ENCODE measurements around the gene TNFAIP6.
"Not testable (repeated sequence)": the region's sequence is repeated elsewhere in the genome, so short reads cannot be mapped to it uniquely, and the experiment has no call there.

Gene TNFAIP6

DNA sequence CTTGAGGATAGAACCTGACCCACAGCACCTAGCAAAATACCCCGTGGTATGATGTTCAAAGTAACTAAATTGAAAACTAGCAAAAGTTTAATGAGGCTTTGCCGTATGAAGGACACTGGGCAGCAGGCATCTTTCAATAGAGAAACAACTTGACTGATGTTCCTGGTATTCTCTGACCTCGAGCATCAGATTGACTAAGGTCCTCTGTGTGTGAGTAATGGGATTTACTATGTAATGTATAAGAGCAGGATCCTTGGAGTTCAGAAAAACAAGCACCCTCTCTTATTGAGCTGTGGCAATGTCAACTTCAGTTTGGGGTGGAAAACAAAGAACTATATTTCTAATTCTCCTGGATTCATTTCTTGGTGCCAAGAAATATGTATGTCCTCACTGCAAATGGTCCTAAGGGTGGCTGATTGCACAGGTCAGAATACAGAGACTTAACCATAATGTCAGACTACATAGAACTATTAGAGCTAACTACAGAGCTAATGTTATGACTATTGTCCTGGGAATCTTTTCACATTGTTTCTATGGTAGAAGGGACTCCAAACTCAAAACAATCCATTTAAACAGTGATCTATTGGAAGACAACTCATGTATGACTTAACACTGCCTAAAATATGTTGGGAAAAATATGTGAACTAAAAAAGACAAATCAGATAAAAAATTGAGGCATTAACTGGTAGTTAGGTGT lies 4.4 kb downstream of the TNFAIP6 start:
- no peak for DNase-seq

DNA sequence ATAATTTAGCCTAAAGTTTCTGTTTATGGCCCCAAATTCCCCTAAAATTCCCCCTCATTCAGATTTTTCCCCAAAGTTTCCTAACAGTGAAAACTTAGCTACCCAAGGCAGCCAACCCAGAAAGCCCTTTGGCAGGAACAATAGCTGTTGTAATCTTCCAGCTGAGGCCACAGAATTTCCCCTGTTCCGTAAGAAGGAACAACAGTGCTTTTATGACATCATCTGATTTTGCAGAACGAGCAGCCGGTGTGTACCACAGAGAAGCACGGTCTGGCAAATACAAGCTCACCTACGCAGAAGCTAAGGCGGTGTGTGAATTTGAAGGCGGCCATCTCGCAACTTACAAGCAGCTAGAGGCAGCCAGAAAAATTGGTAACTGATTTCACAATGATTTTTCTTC lies 6.3 kb downstream of the TNFAIP6 start:
- DNase-seq: no peak

DNA sequence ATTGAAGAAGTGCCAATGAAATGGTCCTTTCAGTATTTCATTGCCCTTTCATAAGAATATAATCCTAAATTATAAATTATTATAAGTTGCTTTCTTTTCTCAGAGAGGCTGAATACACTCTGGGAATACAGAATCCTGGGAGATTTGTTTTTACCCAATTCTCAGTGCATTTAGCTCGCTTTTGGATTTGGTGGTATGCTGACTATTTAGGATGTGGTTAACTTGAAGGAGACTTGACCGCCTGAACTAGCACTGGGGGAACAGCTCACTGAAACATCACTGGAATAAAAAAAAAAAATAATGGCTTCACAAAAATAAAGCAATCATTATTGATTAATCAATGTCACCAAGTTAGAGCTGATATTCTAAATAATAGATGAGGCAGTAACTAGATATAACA lies 10.2 kb downstream of the TNFAIP6 start:
- no peak for DNase-seq

DNA sequence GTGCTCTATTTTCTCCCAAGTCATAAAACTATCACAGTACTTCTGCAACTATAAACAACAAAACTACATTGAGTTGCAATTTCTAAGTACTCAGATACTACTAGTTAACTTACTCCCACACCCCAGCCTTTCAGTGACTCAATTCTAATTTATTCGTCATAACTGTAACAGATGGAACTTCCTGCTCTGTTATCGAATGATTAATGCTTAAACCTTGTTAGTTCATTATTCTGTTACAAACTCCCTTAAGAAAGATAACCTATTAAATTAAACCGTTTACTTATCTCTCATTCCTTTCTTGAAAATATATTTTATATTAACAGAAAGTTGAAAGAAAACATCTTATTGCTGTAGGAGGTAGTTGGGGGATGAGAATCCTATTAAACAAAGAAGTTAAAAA lies 17.0 kb downstream of the TNFAIP6 start:
- no peak for DNase-seq

DNA sequence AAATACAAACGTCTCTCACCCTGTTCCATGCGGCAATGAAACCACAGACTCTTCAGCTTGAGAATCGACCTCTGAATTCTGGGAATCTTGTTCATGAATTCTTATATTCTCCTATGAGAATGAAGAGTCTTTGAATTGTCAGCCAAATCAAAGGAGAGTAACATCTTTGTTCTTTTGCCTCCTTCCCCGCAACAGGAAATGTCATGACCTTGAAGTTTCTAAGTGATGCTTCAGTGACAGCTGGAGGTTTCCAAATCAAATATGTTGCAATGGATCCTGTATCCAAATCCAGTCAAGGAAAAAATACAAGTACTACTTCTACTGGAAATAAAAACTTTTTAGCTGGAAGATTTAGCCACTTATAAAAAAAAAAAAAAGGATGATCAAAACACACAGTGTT lies 21.8 kb downstream of the TNFAIP6 start:
- no peak for DNase-seq

DNA sequence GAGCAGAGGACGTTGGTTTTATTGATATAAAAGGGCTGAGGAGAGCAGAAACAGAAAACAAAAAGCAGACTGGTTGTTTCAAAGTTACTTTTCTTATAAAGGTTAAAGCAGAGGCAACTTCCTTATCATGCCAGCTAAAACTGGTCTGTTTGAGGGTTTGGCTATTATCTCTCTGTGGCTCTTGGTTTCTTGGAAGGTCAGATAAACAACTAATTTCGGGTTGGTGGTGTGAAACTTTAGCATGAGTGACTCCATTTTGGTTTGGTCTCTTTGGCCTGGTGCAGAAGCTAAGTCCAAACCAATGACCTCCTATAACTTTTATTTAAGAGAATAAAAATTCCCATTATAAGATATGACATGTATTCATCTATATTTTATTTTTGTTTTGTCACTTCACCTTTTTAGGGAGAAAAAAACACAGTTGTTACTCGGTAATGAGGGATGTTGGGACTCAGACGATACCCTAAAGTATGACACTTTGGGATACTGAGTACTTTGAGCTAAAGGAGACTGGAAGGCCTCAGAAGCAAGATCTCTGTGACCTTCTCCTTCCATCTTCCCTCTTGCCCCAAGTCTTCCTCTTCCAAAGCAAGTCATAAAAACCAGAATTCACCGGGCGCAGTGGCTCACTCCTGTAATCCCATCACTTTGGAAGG lies 23.3 kb downstream of the TNFAIP6 start:
- no peak for DNase-seq

DNA sequence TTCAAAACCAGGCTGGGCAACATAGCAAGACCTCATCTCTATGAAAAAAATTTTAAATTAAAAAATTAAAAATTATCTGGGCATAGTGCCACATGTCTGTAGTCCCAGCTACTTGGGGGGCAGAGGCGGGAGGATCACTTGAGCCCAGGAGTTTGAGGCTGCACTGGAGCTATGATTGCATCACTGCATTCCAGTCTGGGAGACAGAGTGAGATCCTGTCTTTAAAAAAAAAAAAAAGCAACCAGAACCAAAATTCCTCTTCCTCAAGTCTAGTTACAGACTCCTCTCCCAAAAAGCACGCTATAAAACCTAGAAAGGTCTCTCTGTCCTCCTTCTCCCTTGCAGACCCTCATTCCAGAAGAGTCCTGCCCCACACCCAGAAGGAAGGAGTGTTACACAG lies 23.9 kb downstream of the TNFAIP6 start:
- no peak for DNase-seq

DNA sequence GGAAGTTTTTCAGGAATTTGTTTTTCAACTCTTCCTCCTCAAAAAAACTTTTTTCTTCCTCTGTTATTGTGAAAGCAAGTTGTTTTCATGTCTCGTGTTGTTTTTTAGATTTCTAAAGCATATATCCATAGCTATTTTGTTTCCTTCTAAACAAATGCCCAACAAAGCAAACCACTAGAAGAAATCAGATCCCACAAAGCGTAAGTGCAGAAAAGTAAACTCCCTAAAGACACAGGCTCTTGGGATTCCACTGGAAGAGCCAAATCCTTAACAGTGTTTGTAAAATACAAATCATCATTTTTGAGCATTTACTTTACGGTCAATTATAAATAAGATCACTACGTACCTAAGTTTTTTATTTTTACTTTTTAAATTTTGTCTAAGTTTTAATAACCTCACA lies 30.6 kb downstream of the TNFAIP6 start:
- no peak for DNase-seq

DNA sequence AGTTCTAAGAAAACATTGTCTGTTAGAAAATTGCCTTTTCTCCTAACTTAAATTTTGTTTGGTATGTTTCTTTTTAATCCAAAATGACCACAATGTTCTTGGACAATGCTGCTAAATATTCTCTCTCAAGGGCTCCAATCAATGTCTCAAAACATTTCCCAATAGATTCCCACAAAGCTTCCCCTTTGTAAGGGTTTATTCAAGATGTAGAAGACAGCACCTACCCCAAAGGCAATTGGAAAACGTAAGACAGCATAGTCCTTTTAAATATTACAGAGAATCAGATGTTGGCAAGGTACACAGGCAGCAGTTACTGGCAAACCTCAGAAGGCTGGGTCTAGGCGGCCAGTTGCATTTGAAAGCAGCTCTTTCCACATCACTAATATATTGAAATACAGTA lies 34.0 kb downstream of the TNFAIP6 start:
- DNase-seq: no peak

DNA sequence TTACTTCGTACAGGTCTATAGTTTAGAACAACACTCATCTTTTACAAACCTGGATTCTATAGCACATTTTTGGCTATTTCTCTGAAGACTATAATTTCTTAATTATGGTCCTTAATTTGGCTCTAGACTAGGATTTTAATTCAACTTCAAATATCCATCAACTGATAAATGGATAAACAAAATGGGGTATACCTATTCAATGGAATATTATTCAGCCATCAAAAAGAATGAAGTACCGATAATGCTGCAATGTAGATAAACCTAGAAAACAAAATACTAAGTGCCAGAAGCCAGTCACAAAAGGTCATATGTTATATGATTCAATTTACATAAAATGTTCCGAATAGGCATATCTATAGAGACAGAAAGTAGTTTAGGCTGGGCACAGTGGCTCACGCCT lies 37.1 kb downstream of the TNFAIP6 start:
- no peak for DNase-seq

DNA sequence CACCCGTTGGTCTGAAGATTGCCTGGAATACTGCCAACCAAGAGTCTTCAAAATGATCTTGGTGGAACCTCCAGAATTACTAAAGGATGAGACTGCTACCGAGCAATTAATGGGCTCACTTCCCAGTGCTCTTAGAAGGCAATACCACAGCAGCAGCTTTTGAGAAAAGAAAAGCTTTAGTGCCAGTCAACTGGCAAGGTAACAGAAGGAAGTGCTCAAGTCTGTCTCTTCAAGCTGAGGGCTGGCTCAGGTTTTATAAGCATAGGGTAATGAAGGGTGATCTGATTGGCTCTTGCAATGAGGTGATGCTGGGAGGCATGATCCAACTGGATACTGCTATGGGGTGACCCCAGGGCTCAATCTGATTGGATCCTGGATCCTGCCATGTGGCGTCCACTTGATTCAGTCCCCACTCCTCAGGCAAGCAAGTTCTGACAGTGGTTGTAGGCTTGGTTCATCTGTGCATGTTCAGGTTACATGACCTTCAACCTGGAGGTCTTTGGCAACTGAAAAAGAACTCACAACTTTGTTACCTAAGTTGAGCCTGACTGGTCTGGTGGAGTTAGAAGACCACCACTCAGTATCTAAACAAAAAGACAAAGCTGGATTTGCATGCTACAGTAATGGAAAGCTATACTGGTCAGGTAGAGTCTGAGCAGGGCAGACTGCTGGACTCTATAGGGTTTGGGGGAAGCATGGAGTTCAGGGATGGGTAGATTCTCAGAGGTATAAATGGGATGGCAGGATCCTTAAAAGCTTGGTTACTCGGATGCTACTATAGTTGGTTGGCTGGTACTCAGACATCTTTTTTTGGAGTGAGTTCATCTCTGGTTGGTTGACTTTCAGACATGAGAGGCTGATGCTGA lies 38.4 kb downstream of the TNFAIP6 start:
- DNase-seq: no peak

DNA sequence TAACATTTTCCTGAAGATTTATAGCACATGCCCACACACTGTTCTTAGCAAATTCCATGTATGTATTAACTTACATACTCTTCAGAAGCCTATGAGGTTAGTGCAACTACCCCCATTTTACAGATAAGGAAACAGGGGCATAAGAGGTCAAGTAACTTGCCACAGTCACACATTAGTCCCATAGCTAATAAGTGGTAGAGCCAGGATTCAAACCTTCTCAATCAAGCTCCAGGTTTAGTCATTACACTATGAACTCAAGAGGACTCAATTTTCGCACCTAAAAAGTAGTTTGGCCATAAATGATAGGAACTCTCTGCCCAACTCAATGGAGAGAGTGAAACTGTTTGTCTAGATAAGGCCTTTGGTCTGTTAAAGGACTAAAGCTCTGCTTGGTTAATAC lies 42.6 kb downstream of the TNFAIP6 start:
- no peak for DNase-seq

DNA sequence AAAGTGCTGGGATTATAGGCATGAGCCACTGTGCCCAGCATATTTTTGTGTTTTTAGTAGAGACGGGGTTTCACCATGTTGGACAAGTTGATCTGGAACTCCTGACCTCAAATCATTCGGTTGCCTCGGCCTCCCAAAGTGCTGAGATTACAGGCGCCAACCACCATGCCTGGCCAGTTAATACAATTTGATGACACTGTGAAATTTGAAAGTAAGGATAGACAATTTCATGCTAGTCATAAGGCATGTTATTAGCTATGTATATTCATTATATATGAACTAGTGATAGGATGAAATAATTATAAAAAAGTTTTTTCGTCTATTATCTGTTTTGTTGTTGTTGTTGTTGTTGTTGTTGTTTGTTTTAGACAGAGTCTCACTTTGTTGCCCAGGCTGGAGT lies 43.8 kb downstream of the TNFAIP6 start:
- DNase-seq: no peak

DNA sequence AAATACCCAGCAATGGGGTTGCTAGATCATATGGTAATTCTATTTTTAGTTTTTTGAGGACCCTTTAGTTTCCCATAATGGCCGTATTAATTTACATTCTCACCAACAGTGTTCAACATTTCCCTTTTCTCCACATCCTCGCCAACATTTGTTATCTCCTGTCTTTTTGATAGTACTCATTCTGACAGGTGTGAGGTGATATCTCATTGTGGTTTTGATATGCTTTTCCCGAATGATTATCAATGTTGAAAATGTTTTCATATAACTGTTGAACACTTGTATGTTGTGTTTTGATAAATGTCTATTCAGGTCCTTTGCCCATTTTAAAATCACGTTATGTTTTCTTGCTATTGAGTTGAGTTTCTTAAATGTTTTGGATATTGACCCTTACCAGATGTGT lies 46.5 kb downstream of the TNFAIP6 start:
- DNase-seq: no peak

DNA sequence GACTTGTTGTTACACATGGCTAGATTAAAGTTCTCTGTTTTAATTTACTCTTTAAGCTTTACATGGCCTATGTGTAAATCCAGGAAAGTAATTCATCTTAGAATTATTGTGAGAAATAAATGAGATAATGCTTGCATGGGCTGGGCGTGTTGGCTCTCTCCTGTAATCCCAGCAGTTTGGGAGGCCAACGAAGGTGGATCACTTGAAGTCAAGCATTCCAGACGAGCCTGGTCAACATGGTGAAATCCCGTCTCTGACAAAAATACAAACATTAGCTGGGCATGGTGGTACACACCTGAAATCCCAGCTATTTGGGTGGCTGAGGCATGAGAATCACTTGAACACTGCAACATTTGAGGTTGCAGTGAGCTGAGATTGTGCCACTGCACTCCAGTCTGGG lies 48.0 kb downstream of the TNFAIP6 start:
- no peak for DNase-seq

DNA sequence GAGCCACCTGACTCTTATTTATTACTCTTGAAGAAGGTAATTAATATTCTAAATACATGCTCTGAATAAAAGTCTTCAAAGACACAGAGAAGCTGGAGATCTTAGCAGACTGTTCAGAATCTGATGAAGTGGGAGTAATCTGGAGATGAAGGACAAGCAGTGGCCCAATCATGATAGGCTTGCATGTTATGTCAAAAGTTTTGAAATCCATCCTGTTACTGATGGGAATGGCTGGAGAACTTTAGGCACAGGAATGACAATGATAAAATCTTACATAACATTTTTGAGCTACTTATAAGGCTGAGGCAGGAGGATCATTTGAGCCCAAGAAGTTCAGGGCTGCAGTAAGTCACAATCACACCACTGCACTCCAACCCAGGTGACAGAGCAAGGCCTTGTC lies 49.9 kb downstream of the TNFAIP6 start:
- no peak for DNase-seq

DNA sequence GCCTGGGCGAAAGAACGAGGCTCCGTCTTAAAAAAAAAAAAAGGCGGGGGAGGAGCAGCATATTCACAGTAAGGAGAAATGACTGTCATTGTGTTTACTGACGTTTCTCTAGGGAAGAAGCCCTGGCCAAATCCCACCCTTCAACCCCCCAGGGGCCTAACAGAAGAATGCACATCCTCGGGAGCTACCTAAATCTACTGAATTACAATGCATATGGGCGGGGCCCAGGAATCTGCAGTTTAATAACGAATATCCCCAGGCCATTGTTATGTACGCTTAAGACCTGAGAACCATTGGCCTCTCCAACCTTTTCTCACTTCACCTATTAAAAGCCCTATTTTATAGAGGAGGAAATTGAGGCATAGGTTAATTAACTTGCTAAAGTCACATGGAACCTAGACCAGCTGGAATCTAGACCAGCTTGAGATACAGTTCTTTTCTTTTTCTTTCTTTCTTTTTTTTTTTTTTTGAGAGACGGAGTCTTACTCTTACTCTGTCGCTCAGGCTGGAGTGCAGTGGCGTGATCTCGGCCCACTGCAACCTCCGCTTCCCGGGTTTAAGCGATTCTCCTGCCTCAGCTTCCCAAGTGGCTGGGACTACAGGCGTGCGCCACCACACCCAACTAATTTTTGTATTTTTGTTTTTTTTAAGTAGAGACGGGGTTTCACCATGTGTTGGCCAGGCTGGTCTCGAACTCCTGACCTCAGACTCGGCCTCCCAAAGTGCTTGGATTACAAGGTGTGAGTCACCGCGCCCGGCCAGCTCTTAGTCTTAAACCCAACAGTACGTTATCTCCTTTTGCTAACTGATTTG lies 51.6 kb downstream of the TNFAIP6 start:
- DNase-seq: no peak

DNA sequence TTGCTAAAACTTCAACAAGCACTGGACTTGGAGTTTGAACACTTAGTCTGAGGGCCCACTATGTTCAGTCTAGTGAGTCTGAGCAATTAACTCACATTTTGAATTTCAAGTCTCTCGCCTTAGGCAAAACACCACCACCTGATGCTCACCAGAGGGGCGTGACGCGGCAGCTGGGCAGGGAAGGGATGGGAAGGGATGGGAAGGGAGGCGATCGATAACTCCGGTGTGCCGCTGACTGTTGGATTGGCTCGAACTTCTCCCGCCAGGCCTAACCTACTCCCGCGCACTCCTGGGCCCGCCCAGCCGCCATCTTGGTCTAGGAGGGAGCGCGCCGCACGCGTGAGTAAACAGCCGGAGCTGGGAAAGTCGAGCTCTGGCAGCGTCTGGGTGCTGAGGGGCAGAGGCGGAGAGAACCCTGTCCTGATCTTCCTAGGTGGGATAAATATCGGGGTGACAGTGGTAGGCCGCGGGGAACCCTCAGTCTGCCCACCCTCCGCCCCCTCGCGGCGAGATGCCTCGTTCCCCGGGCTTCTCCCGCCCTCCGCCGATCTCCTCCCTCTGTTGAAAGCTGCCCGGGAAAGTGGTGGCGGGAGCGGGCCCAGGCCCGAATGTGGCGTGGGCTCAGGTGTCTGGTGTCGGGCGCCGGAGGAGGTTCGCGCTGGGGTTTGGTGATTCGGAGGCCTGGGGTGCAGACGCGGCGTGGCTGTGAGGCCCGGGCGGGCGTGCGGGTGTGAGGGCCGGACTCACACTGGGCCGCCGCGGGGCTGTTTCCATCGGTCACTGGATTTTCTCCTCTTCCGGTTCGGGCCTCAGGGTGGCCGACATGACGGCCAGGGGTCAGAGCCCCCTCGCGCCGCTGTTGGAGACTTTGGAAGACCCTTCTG lies 52.5 kb downstream of the TNFAIP6 start, which contains the start of gene RIF1:
TSS of gene RIF1 (plus strand) at position 302 of the 884 bp plus-strand sequence. CDS start at position 824, 522 bp downstream.
- peak; percentile 83 to 86 for DNase-seq

DNA sequence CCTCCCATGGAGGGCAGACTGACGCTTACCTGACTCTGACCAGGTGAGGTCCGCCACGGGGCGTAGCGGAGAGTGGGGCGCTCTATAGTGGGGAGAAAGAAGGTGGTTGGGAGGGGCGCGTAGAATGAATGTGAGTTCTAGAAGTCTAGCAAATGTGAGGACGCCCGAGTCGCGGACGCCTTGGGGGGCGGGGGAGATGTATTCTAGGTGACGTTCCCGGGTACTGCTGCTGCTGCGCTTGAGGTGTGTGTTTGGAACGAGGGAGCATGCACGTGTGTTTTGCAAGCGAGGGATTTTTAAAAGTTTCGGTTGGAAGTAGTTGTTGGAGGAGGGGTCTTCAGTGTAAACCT lies 53.1 kb downstream of the TNFAIP6 start:
- peak in 1 of 2 experiments; percentile 42 for DNase-seq

DNA sequence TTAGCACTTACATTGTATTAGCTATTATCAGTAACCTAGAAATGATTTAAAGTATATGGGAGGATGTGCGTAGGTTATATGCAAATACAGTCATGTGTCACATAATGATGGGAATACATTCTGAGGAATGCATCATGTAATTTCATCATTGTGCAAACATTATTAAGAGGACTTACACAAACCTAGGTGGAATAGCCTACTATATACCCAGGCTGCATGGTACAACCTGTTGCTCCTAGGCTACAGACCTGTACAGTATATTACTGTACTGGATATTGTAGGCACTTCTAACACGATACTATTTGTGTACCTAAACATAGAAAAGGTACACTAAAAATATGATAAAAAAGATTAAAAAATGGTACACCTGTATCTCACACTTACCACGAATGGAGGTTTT lies 60.3 kb downstream of the TNFAIP6 start:
- no peak for DNase-seq

DNA sequence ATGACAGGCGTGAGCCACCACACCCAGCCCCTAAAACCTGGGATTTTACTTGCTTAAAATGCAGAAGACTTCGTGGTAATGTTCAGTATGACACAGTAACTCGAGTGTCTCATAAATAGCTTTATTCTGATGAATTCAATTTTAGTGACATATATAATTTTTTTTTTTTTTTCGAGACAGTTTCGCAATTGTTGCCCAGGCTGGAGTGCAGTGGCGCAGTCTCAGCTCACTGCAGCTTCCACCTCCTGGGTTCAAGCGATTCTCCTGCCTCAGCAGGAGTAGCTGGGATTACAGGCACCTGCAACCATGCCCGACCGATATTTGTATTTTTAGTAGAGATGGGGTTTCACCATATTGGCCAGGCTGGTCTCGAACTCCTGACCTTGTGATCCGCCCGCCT lies 64.3 kb downstream of the TNFAIP6 start:
- not testable (repeated sequence) for DNase-seq

DNA sequence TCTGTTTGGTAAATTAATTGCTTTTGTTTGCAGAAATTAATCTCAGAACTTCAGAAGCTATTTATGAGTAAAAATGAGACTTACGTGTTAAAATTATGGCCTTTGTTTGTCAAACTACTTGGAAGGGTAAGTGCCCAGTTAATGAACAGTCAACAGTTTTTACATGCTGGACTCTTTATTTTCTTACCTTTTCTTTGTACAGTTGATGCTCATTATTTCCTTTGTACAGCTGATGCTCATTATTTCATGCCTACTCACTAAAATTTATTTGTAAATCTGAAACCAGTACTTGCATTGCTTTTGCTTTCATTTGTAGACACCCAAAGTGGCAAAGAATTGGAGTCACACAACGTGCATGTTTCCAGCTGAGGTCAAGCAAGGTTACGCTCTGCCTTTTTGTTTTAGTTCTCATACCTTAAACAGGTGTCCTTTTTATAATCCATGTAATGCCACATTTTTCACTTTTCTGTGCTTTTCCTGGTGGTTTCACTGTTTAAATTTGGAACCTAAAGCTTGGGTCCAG lies 65.6 kb downstream of the TNFAIP6 start:
- DNase-seq: no peak
